GM21526 (cell line): ENCODE measurements around the gene FYB1.

Source experiments
- ATAC-seq: cut with Tn5 transposase; IDR thresholded peaks from one replicate; pipeline ENCODE4 v1.9.1; 2021; ENCODE audit warnings: moderate library complexity; ENCODE audit not compliant: unreplicated experiment, low FRiP score

FYB1 gene

GRCh38 chr5:39206630-39207321, 12.6 kb downstream of the FYB1 start:
- ATAC-seq: no peak

- no peak for ATAC-seq
Observed at GRCh38 chr5:39205550-39205949, 13.8 kb downstream of the FYB1 start.

- no peak for ATAC-seq
Observed at GRCh38 chr5:39203951-39204350, 15.4 kb downstream of the FYB1 start.

- ATAC-seq: no peak
Observed at GRCh38 chr5:39203275-39203922, 16.0 kb downstream of the FYB1 start.

- no peak for ATAC-seq
Observed at GRCh38 chr5:39202597-39203274, 16.6 kb downstream of the FYB1 start.

- no peak for ATAC-seq
Observed at GRCh38 chr5:39201781-39202596, 17.4 kb downstream of the FYB1 start.

GRCh38 chr5:39201160-39201780, 18.1 kb downstream of the FYB1 start:
- ATAC-seq: no peak

- ATAC-seq: no peak
Observed at GRCh38 chr5:39200081-39200480, 19.3 kb downstream of the FYB1 start.

GRCh38 chr5:39199335-39199734, 20.0 kb downstream of the FYB1 start:
- ATAC-seq: no peak

- no peak for ATAC-seq
Observed at GRCh38 chr5:39198127-39198526, 21.2 kb downstream of the FYB1 start.

GRCh38 chr5:39197556-39197955, 21.8 kb downstream of the FYB1 start:
- no peak for ATAC-seq

- no peak for ATAC-seq
Observed at GRCh38 chr5:39195198-39195826, 24.1 kb downstream of the FYB1 start.

- ATAC-seq: no peak
Observed at GRCh38 chr5:39194466-39195136, 24.8 kb downstream of the FYB1 start.

- ATAC-seq: no peak
Observed at GRCh38 chr5:39193553-39194465, 25.6 kb downstream of the FYB1 start.

- ATAC-seq: no peak
Observed at GRCh38 chr5:39192450-39193160, 26.8 kb downstream of the FYB1 start.

GRCh38 chr5:39191216-39191615, 28.1 kb downstream of the FYB1 start:
- ATAC-seq: peak; percentile 78

- no peak for ATAC-seq
Observed at GRCh38 chr5:39190311-39191102, 28.9 kb downstream of the FYB1 start.
